ENCODE data around the gene PRDM16. TPM values are rescaled to one million over a fixed set of nuclear protein-coding genes. Genes with fewer than 3 reads are reported as not detected.
A peak's percentile ranks its signal among the peaks of the same experiment; 100 is the strongest.

Gene PRDM16
- total and polyA plus RNA-seq, 2 of the 13 experiments (the other 11 are each of a cell fraction or from before 2014, with no cell fraction given): 0.15 to 0.81 TPM

- Histone ChIP-seq H3K27me3 (ENCODE audit: control insufficient read depth in 1 of 2, insufficient read depth in 2 of 2, low read length in 2 of 2) (peaks cover 8 to 12% of the 10 kb centered on the region in 2 experiments; a peak in 1 of 5 replicates), H3K9ac (ENCODE audit: insufficient read depth, low read depth, low read length) (no peak overlapping the region), H4K20me1 (ENCODE audit: insufficient read depth, low read length) (no peaks in the 10 kb centered on the region), H3K36me3 (replicated peaks in 1 of 2; ENCODE audit: control insufficient read depth in 1 of 2, insufficient read depth in 2 of 2, low read length in 2 of 2) (no peaks in the 10 kb centered on the region), H3K27ac (ENCODE audit: extremely low read length, insufficient read depth, low read length) (no peak overlapping the region), H3K9me3 (ENCODE audit: low read length) (no peaks in the 10 kb centered on the region), H3K4me3 (replicated peaks in 1 of 3; ENCODE audit: insufficient read depth in 1 of 3, low read depth in 2 of 3, low read length in 3 of 3) (no peak overlapping the region), H3K4me2 (ENCODE audit: low read depth, low read length) (no peak overlapping the region), H2AFZ (ENCODE audit: low read length) (no peak overlapping the region), H3K79me2 (ENCODE audit: insufficient read depth, low read length) (no peaks in the 10 kb centered on the region), H3K4me1 (ENCODE audit: insufficient read depth, low read length) (peaks cover 51% of the 10 kb centered on the region)
- in situ Hi-C loops (cut with HindIII; ENCODE audit: extremely low pct_ligation_motif_present, low pct_unique_long_range_greater_than_20kb): no loop called here
- ChIA-PET POLR2A (interaction anchor here (1.0 kb wide), 1 partner anchor 9 kb away, joined by 4 read pairs; no protein-coding TSS in a partner anchor), CTCF (ENCODE audit: low intra/inter-chr PET ratio, low total read pairs) (no interaction called here)
- WGBS (ENCODE audit: low lambda C conversion rate): 22% methylated on average over 4 of the region's 47 CpGs
- ATAC-seq: peak; percentile 51
- BruUV-seq (replicated peaks): no TSS peak
- intact Hi-C loops (cut with micrococcal nuclease; ENCODE audit: unreplicated experiment): no loop called here
- TF ChIP-seq ZBTB1 (CRISPR knock-in tag; IDR thresholded peaks at IDR 0.05; ENCODE audit: borderline replicate concordance) (no peak), ZNF674 (CRISPR knock-in tag; IDR thresholded peaks at IDR 0.05; ENCODE audit: low read depth) (no peak), NR0B2 (CRISPR knock-in tag; IDR thresholded peaks at IDR 0.05) (no peak), CSRNP1 (CRISPR knock-in tag; IDR thresholded peaks at IDR 0.05) (no peak), BRD4 (CRISPR knock-in tag; IDR thresholded peaks at IDR 0.05) (no peak), DNMT1 (CRISPR knock-in tag; IDR thresholded peaks at IDR 0.05) (no peak), MYC (CRISPR knock-in tag; IDR thresholded peaks at IDR 0.05; ENCODE audit: borderline replicate concordance) (0 out of 2 replicates have a peak, but pooled peaks have one; percentile 13)
- TF ChIP-seq, protein P1, sequence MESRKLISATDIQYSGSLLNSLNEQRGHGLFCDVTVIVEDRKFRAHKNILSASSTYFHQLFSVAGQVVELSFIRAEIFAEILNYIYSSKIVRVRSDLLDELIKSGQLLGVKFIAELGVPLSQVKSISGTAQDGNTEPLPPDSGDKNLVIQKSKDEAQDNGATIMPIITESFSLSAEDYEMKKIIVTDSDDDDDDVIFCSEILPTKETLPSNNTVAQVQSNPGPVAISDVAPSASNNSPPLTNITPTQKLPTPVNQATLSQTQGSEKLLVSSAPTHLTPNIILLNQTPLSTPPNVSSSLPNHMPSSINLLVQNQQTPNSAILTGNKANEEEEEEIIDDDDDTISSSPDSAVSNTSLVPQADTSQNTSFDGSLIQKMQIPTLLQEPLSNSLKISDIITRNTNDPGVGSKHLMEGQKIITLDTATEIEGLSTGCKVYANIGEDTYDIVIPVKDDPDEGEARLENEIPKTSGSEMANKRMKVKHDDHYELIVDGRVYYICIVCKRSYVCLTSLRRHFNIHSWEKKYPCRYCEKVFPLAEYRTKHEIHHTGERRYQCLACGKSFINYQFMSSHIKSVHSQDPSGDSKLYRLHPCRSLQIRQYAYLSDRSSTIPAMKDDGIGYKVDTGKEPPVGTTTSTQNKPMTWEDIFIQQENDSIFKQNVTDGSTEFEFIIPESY (CRISPR knock-in tag; IDR thresholded peaks at IDR 0.05): peak; percentile 68; the same call in 1 of the 2 replicates
- TF ChIP-seq, protein P2, sequence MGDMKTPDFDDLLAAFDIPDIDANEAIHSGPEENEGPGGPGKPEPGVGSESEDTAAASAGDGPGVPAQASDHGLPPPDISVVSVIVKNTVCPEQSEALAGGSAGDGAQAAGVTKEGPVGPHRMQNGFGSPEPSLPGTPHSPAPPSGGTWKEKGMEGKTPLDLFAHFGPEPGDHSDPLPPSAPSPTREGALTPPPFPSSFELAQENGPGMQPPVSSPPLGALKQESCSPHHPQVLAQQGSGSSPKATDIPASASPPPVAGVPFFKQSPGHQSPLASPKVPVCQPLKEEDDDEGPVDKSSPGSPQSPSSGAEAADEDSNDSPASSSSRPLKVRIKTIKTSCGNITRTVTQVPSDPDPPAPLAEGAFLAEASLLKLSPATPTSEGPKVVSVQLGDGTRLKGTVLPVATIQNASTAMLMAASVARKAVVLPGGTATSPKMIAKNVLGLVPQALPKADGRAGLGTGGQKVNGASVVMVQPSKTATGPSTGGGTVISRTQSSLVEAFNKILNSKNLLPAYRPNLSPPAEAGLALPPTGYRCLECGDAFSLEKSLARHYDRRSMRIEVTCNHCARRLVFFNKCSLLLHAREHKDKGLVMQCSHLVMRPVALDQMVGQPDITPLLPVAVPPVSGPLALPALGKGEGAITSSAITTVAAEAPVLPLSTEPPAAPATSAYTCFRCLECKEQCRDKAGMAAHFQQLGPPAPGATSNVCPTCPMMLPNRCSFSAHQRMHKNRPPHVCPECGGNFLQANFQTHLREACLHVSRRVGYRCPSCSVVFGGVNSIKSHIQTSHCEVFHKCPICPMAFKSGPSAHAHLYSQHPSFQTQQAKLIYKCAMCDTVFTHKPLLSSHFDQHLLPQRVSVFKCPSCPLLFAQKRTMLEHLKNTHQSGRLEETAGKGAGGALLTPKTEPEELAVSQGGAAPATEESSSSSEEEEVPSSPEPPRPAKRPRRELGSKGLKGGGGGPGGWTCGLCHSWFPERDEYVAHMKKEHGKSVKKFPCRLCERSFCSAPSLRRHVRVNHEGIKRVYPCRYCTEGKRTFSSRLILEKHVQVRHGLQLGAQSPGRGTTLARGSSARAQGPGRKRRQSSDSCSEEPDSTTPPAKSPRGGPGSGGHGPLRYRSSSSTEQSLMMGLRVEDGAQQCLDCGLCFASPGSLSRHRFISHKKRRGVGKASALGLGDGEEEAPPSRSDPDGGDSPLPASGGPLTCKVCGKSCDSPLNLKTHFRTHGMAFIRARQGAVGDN (CRISPR knock-in tag; IDR thresholded peaks at IDR 0.05): peak; percentile 42
- TF ChIP-seq, protein P3, sequence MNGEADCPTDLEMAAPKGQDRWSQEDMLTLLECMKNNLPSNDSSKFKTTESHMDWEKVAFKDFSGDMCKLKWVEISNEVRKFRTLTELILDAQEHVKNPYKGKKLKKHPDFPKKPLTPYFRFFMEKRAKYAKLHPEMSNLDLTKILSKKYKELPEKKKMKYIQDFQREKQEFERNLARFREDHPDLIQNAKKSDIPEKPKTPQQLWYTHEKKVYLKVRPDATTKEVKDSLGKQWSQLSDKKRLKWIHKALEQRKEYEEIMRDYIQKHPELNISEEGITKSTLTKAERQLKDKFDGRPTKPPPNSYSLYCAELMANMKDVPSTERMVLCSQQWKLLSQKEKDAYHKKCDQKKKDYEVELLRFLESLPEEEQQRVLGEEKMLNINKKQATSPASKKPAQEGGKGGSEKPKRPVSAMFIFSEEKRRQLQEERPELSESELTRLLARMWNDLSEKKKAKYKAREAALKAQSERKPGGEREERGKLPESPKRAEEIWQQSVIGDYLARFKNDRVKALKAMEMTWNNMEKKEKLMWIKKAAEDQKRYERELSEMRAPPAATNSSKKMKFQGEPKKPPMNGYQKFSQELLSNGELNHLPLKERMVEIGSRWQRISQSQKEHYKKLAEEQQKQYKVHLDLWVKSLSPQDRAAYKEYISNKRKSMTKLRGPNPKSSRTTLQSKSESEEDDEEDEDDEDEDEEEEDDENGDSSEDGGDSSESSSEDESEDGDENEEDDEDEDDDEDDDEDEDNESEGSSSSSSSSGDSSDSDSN (CRISPR knock-in tag; IDR thresholded peaks at IDR 0.05): peak; percentile 56; the same call in 1 of the 2 replicates
- FAIRE-seq: no peak
- DNase-seq (ENCODE audit: low spot score): no peak
These were observed 56.8 kb downstream of the PRDM16 start for GRCh38 chr1:3125546-3126368.
